GM13976 (cell line): ENCODE measurements around the gene CLEC2L.

Source experiments
- DNase-seq: peaks from one replicate; pipeline ENCODE4 v3.0.0; 2012; ENCODE audit warnings: low spot score
- in situ Hi-C: fragments of 300-500 bp; cut with MboI; formaldehyde crosslinking; loops from one replicate; pipeline ENCODE4 v1.12.0; 2022; ENCODE audit warnings: low sequenced_read_pairs, mixed read lengths, inconsistent platforms; ENCODE audit not compliant: unreplicated experiment
- TF ChIP-seq, protein P1 (sequence below): IDR thresholded peaks from 2 replicates; pipeline ENCODE4 v1.5.1; 2012; ENCODE audit warnings: borderline replicate concordance, mild to moderate bottlenecking; ENCODE audit not compliant: insufficient read depth; ENCODE audit errors: extremely low read depth, missing control alignments, control extremely low read depth

Gene CLEC2L

DNA sequence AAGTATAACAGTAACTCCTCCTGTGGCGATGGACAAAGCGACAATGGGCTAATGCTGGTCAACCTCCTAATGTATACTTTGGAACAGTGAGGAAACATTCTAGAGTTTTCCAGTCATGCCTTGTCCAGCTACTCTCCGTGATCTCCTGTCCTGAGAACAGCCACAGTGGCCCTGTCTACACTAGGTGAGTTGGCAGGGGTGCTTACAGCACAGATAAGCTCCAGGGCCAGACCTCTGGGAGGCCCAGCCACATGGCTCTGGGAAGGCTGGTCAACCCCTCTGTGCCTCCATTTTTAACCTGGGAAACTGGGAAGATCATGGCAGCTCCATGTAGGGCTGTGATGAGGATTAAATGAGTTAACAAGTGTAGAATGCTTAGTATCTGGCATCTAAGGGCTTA is 57.0 kb downstream of the CLEC2L start:
- in situ Hi-C loops, result no loop called here
- TF ChIP-seq, protein P1, sequence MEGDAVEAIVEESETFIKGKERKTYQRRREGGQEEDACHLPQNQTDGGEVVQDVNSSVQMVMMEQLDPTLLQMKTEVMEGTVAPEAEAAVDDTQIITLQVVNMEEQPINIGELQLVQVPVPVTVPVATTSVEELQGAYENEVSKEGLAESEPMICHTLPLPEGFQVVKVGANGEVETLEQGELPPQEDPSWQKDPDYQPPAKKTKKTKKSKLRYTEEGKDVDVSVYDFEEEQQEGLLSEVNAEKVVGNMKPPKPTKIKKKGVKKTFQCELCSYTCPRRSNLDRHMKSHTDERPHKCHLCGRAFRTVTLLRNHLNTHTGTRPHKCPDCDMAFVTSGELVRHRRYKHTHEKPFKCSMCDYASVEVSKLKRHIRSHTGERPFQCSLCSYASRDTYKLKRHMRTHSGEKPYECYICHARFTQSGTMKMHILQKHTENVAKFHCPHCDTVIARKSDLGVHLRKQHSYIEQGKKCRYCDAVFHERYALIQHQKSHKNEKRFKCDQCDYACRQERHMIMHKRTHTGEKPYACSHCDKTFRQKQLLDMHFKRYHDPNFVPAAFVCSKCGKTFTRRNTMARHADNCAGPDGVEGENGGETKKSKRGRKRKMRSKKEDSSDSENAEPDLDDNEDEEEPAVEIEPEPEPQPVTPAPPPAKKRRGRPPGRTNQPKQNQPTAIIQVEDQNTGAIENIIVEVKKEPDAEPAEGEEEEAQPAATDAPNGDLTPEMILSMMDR, result no peak
- DNase-seq, result no peak

DNA sequence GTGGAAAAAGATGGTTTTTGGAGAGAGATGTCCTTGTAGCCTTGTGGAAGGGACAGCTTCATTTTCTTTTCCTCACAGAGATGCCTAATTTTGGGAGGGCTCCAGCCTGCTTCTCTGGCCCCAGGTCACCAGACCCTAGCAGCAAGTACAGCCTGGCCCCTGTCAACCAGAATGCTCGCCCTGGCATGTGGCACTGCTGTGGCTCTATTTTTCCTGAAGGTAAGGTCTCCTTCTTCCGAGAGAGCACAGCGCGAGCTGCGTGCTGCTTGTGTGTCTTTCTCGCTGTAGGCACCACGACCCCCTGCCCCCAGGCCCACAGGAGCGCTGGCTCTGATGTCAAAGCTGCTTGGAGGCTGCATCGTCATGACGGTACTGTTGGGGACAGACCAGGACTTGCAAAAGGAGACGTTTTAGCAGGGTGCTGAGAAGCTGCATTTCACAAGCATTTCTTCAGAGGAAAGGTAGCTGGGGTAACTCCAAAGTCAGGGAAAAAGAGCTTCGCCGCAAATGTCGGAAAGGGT is 58.7 kb downstream of the CLEC2L start:
- DNase-seq, result no peak
- in situ Hi-C loops, result no loop called here
- TF ChIP-seq, protein P1, result no peak

DNA sequence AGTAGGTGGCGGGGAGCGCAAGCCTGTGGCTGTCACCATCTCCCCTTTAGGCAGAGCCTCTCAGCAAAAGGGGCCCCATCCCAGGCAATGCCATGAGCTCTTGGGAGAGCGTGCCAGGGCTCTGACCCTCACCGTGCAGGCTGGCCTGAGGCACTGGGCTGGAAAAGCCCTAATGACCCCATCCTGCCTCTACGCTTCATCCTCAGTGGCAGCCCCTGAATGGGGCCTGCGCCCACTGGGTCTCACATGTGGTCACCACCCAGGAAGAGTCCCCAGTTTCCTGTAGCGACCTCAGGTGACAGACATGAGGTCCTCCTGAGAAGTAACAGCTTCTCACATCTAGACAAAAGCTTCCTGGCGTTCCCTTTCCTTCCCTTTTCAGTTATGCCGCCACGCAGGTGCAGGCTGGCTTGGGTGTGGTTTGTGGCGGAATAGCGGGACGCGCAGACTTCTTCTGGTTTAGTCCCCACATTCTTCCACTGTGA is 59.2 kb downstream of the CLEC2L start:
- DNase-seq, result no peak
- TF ChIP-seq, protein P1, result no peak
- in situ Hi-C loops, result no loop called here

DNA sequence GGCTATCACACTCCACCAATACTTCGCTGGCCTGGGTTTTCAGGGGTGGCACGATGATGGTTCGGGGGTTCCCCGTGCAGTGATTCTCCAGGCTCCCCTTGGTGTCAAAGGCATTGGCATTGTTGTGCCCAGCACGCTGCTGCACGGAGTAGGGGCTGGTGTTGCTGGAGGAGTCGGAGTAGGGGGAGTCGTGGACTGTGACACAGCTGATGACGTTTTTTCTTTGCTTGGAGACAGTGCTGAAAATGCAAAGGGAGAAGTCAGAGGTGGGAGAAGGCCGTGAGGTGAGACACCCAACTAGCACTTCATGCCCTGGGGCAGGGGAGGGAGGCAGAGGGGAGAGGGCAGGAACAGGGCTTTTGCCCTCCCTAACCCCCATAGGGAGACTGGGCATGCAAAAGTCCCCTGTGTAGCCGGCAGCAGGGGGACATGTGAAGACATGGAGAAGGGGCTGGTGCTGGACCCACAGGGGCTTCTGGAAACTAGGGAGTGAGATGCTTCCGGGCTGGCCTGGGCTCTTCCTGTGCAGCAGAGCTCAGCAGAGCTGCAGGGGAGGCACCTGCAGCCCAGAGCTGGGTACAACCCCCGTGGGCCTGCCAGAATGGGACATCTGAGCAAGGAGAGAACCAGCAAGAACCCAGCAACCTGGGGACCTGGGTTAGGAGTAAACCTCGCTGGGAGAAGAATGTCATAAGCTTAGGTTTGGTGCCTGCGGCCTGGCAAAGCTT is 60.5 kb downstream of the CLEC2L start:
- DNase-seq, result no peak
- TF ChIP-seq, protein P1, result no peak
- in situ Hi-C loops, result no loop called here

DNA sequence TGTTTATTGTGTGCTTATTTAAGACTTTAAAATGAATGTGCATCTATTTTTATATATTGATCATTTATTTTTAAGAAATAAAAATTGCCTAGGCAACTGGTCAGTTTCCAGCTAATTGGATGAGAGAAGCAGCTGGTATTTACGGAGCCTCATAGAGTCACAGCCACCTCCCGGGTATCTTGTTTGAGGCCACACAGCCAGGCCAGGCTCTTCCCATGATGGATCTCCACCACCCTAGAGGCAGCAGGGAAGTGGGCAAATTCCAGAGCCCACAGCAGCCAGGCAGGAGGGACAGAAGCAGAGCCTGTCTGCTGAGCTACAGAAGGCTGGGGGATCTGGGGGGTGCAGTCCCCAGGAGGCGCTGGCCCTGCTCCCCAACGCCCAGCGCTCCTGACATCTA is 61.6 kb downstream of the CLEC2L start:
- DNase-seq, result no peak
- in situ Hi-C loops, result no loop called here
- TF ChIP-seq, protein P1, result no peak

DNA sequence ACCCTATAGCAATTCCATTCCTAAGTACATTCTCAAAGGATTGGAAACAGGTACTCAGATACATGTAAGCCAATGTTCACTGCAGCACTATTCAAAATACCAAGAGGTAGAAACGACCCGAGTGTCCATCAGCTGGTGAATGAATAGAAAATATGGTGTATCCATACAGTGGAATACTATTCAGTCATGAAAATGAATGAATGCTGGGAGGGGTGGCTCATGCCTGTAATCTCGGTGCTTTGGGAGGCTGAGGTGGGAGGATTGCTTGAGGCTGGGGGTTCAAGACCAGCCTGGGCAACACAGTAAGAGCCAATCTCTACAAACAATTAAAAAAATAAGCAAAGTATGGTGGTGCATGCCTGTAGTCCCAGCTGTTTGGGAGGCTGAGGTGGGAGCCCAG is 62.8 kb downstream of the CLEC2L start:
- TF ChIP-seq, protein P1, result no peak
- in situ Hi-C loops, result no loop called here
- no peak for DNase-seq
